HEK293 (cell line): ENCODE measurements around the gene ABTB2.

Experiments
- CTCF ChIA-PET: fragments of 350-600 bp; formaldehyde crosslinking; extraction: SDS; loops from one replicate; lab custom pipeline; 2021; ENCODE audit warnings: antibody characterized with exemption; lab: Yijun Ruan, JAX
- POLR2A ChIA-PET: fragments of 300-600 bp; formaldehyde crosslinking; extraction: SDS; loops from one replicate; lab custom pipeline; 2020; ENCODE audit warnings: antibody characterized with exemption, inconsistent platforms; lab: Yijun Ruan, JAX
- H3K27ac ChIP-seq: fragments of 200-500 bp; sonication (Bioruptor generic); 2 replicates; pipeline ENCODE4 v1.5.1; 2014; ENCODE audit warnings: low read depth, low read length, control low read depth, inconsistent platforms; ENCODE audit errors: extremely low read depth
- H3K36me3 ChIP-seq, 2 experiments: fragments of 200-500 bp in 1 of 2; sonication (Bioruptor generic) in 1 of 2; 1 replicate in 1 of 2; 2 replicates in 1 of 2; pipeline ENCODE4 v1.5.1; 2014 to 2017; ENCODE audit warnings: inconsistent platforms in 2 of 2, low read length in 2 of 2; ENCODE audit not compliant: control insufficient read depth in 2 of 2, insufficient read depth in 1 of 2
- H3K4me1 ChIP-seq: fragments of 200-500 bp; sonication (Bioruptor generic); 2 replicates; pipeline ENCODE4 v1.5.1; 2014; ENCODE audit warnings: mild to moderate bottlenecking, low read length, inconsistent platforms; ENCODE audit not compliant: control insufficient read depth, insufficient read depth
- H3K4me3 ChIP-seq: 2 replicates; pipeline ENCODE4 v1.5.1; 2011; ENCODE audit warnings: low read depth, mild to moderate bottlenecking, control low read depth, low read length, moderate library complexity
- H3K9me3 ChIP-seq: fragments of 200-500 bp; sonication (Bioruptor generic); 2 replicates; pipeline ENCODE4 v1.5.1; 2014; ENCODE audit warnings: low read depth, low read length, inconsistent platforms; ENCODE audit not compliant: control insufficient read depth, insufficient read depth
- BCL11A ChIP-seq: fragments of 450-650 bp; formaldehyde crosslinking; IDR thresholded peaks from 2 replicates; pipeline ENCODE4 v1.5.1; 2016; ENCODE audit warnings: low read depth, missing biosample characterization, missing genetic modification characterization
- FEZF1 ChIP-seq: fragments of 450-650 bp; formaldehyde crosslinking; IDR thresholded peaks from 2 replicates; pipeline ENCODE4 v1.5.1; 2016; ENCODE audit warnings: missing biosample characterization, missing genetic modification characterization
- GLI2 ChIP-seq: fragments of 450-650 bp; formaldehyde crosslinking; IDR thresholded peaks from 2 replicates; pipeline ENCODE4; 2017; ENCODE audit warnings: missing biosample characterization, missing genetic modification characterization, low read depth, borderline replicate concordance
- GLIS1 ChIP-seq: fragments of 450-650 bp; formaldehyde crosslinking; IDR thresholded peaks from 2 replicates; pipeline ENCODE4 v1.5.1; 2016; ENCODE audit warnings: missing biosample characterization, missing genetic modification characterization
- HOXD13 ChIP-seq: sonication (generic); formaldehyde crosslinking; IDR thresholded peaks from 2 replicates; pipeline ENCODE4 v1.8.0; 2022; ENCODE audit warnings: missing genetic modification reagents, borderline replicate concordance
- IKZF3 ChIP-seq: fragments of 450-650 bp; IDR thresholded peaks from 2 replicates; pipeline ENCODE4 v1.5.0; 2018; ENCODE audit warnings: missing biosample characterization, mild to moderate bottlenecking, missing genetic modification characterization, moderate library complexity
- MEIS1 ChIP-seq: sonication (generic); formaldehyde crosslinking; IDR thresholded peaks from 2 replicates; pipeline ENCODE4 v1.8.1; 2022; ENCODE audit warnings: missing genetic modification reagents, mild to moderate bottlenecking, borderline replicate concordance
- MYNN ChIP-seq: fragments of 450-650 bp; formaldehyde crosslinking; IDR thresholded peaks from 2 replicates; pipeline ENCODE4 v1.5.1; 2016; ENCODE audit warnings: missing biosample characterization, missing genetic modification characterization, borderline replicate concordance
- OSR2 ChIP-seq: fragments of 450-650 bp; formaldehyde crosslinking; IDR thresholded peaks from 2 replicates; pipeline ENCODE4 v1.5.1; 2016; ENCODE audit warnings: missing biosample characterization, missing genetic modification characterization
- SP2 ChIP-seq: fragments of 450-650 bp; formaldehyde crosslinking; IDR thresholded peaks from 2 replicates; pipeline ENCODE4 v1.5.1; 2016; ENCODE audit warnings: missing biosample characterization, missing genetic modification characterization
- TRIM28 ChIP-seq: IDR thresholded peaks from 2 replicates; pipeline ENCODE4 v1.6.1; 2011; ENCODE audit warnings: low read length, control low read depth, borderline replicate concordance
- WT1 ChIP-seq: fragments of 450-650 bp; formaldehyde crosslinking; IDR thresholded peaks from 2 replicates; pipeline ENCODE4 v1.5.1; 2016; ENCODE audit warnings: missing biosample characterization, missing genetic modification characterization
- YY1 ChIP-seq: fragments of 450-650 bp; formaldehyde crosslinking; IDR thresholded peaks from 2 replicates; pipeline ENCODE4 v1.5.1; 2018; ENCODE audit warnings: missing biosample characterization, missing genetic modification characterization
- ZBTB21 ChIP-seq: fragments of 450-650 bp; formaldehyde crosslinking; IDR thresholded peaks from 2 replicates; pipeline ENCODE4 v1.5.1; 2017; ENCODE audit warnings: missing biosample characterization, missing genetic modification characterization
- ZBTB8A ChIP-seq: fragments of 450-650 bp; formaldehyde crosslinking; IDR thresholded peaks from 2 replicates; pipeline ENCODE4 v1.5.1; 2016; ENCODE audit warnings: missing biosample characterization, missing genetic modification characterization
- ZFP37 ChIP-seq: fragments of 450-650 bp; formaldehyde crosslinking; IDR thresholded peaks from 2 replicates; pipeline ENCODE4 v1.5.1; 2016; ENCODE audit warnings: missing biosample characterization, missing genetic modification characterization
- ZNF394 ChIP-seq: fragments of 450-650 bp; formaldehyde crosslinking; IDR thresholded peaks from 2 replicates; pipeline ENCODE4 v1.5.1; 2016; ENCODE audit warnings: missing biosample characterization, missing genetic modification characterization, mild to moderate bottlenecking, moderate library complexity, borderline replicate concordance
- ZNF530 ChIP-seq: fragments of 450-650 bp; formaldehyde crosslinking; IDR thresholded peaks from 2 replicates; pipeline ENCODE4 v1.5.1; 2016; ENCODE audit warnings: low read depth, missing biosample characterization, missing genetic modification characterization
- ZNF623 ChIP-seq: fragments of 450-650 bp; formaldehyde crosslinking; IDR thresholded peaks from 2 replicates; pipeline ENCODE4 v1.5.1; 2016; ENCODE audit warnings: missing biosample characterization, missing genetic modification characterization
- TF ChIP-seq, protein P1 (sequence below): sonication (generic); formaldehyde crosslinking; IDR thresholded peaks from 2 replicates; pipeline ENCODE4 v1.8.1; 2022; ENCODE audit warnings: mild to moderate bottlenecking, moderate library complexity, missing genetic modification reagents
- TF ChIP-seq, protein P2 (sequence below): fragments of 450-650 bp; formaldehyde crosslinking; IDR thresholded peaks from 2 replicates; pipeline ENCODE4 v1.5.1; 2016; ENCODE audit warnings: missing biosample characterization, missing genetic modification characterization
- TF ChIP-seq, protein P3 (sequence below): fragments of 450-650 bp; formaldehyde crosslinking; IDR thresholded peaks from 2 replicates; pipeline ENCODE4 v1.5.1; 2017; ENCODE audit warnings: missing biosample characterization, missing genetic modification characterization
- TF ChIP-seq, protein P4 (sequence below): fragments of 450-650 bp; formaldehyde crosslinking; IDR thresholded peaks from 2 replicates; pipeline ENCODE4 v1.5.1; 2017; ENCODE audit warnings: missing biosample characterization, missing genetic modification characterization
- TF ChIP-seq, protein P5 (sequence below): fragments of 450-650 bp; formaldehyde crosslinking; IDR thresholded peaks from 2 replicates; pipeline ENCODE4 v1.5.1; 2016; ENCODE audit warnings: missing biosample characterization, missing genetic modification characterization
- TF ChIP-seq, protein P6 (sequence below): fragments of 450-650 bp; formaldehyde crosslinking; IDR thresholded peaks from 2 replicates; pipeline ENCODE4 v1.5.1; 2017; ENCODE audit warnings: missing biosample characterization, missing genetic modification characterization

The ABTB2 gene

DNA sequence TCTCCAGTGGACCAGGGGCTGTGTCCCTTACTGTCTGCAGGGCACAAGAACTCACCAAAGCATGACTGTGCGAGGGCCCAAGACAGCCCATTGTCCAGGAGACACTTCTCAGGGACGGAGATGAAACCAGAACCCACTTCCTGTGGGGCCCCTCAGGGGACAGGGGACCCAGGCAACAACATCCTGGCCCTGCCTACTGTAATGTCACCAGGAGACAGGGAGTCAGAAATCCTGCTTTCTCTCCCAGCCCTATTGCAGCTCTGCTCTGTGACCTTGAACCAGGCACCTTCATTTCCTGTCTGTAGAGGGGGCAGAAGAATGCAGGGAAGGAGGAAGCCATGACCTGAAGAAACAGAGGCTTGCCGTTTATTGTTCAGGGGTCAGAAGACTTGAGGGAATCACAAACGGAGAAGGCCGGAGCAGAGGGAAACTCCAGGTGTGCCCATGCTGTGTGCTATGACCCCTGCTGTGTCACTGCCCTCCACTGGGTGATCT, 154.4 kb downstream of the ABTB2 start:
- Histone ChIP-seq H3K9me3 (no peaks in the 10 kb centered on the region), H3K4me1 (peaks cover 8% of the 10 kb centered on the region; the same call in 1 of the 2 replicates), H3K36me3 (no peaks in the 10 kb centered on the region), H3K27ac (no peak overlapping the region), H3K4me3 (no peak overlapping the region)
- ChIA-PET POLR2A (no interaction called here), CTCF (no interaction called here)
- TF ChIP-seq BCL11A (no peak), FEZF1 (no peak), ZBTB21 (tag by site-specific recombination) (no peak), YY1 (tag by site-specific recombination) (no peak), SP2 (tag by site-specific recombination) (no peak), ZFP37 (tag by site-specific recombination) (no peak)
- TF ChIP-seq, protein P1, sequence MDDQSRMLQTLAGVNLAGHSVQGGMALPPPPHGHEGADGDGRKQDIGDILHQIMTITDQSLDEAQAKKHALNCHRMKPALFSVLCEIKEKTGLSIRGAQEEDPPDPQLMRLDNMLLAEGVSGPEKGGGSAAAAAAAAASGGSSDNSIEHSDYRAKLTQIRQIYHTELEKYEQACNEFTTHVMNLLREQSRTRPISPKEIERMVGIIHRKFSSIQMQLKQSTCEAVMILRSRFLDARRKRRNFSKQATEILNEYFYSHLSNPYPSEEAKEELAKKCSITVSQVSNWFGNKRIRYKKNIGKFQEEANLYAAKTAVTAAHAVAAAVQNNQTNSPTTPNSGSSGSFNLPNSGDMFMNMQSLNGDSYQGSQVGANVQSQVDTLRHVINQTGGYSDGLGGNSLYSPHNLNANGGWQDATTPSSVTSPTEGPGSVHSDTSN (CRISPR knock-in tag), result no peak
- TF ChIP-seq, protein P2, sequence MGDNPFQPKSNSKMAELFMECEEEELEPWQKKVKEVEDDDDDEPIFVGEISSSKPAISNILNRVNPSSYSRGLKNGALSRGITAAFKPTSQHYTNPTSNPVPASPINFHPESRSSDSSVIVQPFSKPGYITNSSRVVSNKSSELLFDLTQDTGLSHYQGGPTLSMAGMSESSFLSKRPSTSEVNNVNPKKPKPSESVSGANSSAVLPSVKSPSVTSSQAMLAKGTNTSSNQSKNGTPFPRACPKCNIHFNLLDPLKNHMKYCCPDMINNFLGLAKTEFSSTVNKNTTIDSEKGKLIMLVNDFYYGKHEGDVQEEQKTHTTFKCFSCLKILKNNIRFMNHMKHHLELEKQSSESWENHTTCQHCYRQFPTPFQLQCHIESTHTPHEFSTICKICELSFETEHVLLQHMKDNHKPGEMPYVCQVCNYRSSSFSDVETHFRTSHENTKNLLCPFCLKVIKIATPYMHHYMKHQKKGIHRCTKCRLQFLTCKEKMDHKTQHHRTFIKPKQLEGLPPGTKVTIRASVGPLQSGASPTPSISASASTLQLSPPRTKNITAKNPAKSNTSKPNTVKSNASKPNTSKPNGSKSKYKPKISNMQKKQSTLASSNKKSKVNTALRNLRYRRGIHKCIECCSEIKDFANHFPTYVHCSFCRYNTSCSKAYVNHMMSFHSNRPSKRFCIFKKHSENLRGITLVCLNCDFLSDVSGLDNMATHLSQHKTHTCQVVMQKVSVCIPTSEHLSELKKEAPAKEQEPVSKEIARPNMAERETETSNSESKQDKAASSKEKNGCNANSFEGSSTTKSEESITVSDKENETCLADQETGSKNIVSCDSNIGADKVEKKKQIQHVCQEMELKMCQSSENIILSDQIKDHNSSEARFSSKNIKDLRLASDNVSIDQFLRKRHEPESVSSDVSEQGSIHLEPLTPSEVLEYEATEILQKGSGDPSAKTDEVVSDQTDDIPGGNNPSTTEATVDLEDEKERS, result no peak
- TF ChIP-seq, protein P3, sequence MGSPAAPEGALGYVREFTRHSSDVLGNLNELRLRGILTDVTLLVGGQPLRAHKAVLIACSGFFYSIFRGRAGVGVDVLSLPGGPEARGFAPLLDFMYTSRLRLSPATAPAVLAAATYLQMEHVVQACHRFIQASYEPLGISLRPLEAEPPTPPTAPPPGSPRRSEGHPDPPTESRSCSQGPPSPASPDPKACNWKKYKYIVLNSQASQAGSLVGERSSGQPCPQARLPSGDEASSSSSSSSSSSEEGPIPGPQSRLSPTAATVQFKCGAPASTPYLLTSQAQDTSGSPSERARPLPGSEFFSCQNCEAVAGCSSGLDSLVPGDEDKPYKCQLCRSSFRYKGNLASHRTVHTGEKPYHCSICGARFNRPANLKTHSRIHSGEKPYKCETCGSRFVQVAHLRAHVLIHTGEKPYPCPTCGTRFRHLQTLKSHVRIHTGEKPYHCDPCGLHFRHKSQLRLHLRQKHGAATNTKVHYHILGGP (tag by site-specific recombination), result no peak
- TF ChIP-seq, all 188 proteins: peak for 0

DNA sequence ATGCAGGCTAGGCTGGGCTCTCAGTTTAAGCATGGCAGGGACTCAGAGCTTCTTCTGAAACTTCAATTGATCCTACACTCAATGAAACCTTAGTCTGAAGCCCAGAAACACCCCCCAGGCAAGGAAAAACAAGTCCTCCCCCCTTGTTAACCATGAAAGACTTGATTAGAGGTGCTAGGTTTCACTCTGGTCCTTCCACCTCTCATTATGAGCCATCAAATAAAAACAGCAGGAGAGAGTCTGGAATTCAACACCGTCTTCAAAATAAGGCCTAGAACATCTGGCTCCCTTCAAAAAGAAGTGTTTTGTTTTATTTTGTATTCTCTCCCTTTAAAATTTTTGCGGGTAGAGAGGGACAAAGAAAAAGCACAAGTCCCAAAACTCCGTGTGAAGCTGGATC, 156.7 kb downstream of the ABTB2 start:
- peaks cover 0 to 5% of the 10 kb centered on the region in 2 experiments; a peak in 1 of 3 replicates for H3K36me3 ChIP-seq
- H3K27ac ChIP-seq, result no peak overlapping the region
- CTCF ChIA-PET, result interaction anchor here (1.3 kb wide), 1 partner anchor 27 kb away, joined by 3 read pairs; no protein-coding TSS in a partner anchor
- no peak overlapping the region for H3K4me3 ChIP-seq
- H3K4me1 ChIP-seq, result peaks cover 8% of the 10 kb centered on the region; the same call in 1 of the 2 replicates
- H3K9me3 ChIP-seq, result no peaks in the 10 kb centered on the region
- POLR2A ChIA-PET, result no interaction called here
- peak; percentile 40; the same call in 1 of the 2 replicates for TF ChIP-seq GLI2 (tag by site-specific recombination)
- no peak for TF ChIP-seq ZNF530
- no peak for TF ChIP-seq HOXD13 (CRISPR knock-in tag)
- no peak for TF ChIP-seq MEIS1
- TF ChIP-seq FEZF1, result peak; percentile 69
- TF ChIP-seq, protein P4, sequence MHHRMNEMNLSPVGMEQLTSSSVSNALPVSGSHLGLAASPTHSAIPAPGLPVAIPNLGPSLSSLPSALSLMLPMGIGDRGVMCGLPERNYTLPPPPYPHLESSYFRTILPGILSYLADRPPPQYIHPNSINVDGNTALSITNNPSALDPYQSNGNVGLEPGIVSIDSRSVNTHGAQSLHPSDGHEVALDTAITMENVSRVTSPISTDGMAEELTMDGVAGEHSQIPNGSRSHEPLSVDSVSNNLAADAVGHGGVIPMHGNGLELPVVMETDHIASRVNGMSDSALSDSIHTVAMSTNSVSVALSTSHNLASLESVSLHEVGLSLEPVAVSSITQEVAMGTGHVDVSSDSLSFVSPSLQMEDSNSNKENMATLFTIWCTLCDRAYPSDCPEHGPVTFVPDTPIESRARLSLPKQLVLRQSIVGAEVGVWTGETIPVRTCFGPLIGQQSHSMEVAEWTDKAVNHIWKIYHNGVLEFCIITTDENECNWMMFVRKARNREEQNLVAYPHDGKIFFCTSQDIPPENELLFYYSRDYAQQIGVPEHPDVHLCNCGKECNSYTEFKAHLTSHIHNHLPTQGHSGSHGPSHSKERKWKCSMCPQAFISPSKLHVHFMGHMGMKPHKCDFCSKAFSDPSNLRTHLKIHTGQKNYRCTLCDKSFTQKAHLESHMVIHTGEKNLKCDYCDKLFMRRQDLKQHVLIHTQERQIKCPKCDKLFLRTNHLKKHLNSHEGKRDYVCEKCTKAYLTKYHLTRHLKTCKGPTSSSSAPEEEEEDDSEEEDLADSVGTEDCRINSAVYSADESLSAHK, result peak; percentile 83
- peak; percentile 63; the same call in 1 of the 2 replicates for TF ChIP-seq WT1 (tag by site-specific recombination)
- TF ChIP-seq MYNN, result peak; percentile 81; the same call in 1 of the 2 replicates
- TF ChIP-seq IKZF3, result peak; percentile 70; the same call in 1 of the 2 replicates
- no peak for TF ChIP-seq ZBTB21 (tag by site-specific recombination)
- no peak for TF ChIP-seq ZBTB8A (tag by site-specific recombination)
- TF ChIP-seq, protein P5, sequence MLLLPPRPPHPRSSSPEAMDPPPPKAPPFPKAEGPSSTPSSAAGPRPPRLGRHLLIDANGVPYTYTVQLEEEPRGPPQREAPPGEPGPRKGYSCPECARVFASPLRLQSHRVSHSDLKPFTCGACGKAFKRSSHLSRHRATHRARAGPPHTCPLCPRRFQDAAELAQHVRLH, result peak; percentile 70
- no peak for TF ChIP-seq ZNF623
- TF ChIP-seq GLIS1 (tag by site-specific recombination), result peak; percentile 23; the same call in 1 of the 2 replicates
- TF ChIP-seq ZNF394 (tag by site-specific recombination), result no peak
- 0 out of 2 replicates have a peak, but pooled peaks have one; percentile 22 for TF ChIP-seq OSR2 (tag by site-specific recombination)
- TF ChIP-seq, protein P6, sequence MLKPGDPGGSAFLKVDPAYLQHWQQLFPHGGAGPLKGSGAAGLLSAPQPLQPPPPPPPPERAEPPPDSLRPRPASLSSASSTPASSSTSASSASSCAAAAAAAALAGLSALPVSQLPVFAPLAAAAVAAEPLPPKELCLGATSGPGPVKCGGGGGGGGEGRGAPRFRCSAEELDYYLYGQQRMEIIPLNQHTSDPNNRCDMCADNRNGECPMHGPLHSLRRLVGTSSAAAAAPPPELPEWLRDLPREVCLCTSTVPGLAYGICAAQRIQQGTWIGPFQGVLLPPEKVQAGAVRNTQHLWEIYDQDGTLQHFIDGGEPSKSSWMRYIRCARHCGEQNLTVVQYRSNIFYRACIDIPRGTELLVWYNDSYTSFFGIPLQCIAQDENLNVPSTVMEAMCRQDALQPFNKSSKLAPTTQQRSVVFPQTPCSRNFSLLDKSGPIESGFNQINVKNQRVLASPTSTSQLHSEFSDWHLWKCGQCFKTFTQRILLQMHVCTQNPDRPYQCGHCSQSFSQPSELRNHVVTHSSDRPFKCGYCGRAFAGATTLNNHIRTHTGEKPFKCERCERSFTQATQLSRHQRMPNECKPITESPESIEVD (tag by site-specific recombination), result peak; percentile 80
- TF ChIP-seq TRIM28, result 0 out of 2 replicates have a peak, but pooled peaks have one; percentile 31
